Osteoblast (primary cell): ENCODE measurements around the gene KHSRP. TPM values are rescaled to one million over a fixed set of nuclear protein-coding genes. Genes with fewer than 3 reads are reported as not detected.

Experiments
- DNase-seq: peaks from one replicate; pipeline ENCODE4 v3.0.0; 2011; ENCODE audit warnings: low spot score, mixed read lengths; ENCODE audit not compliant: insufficient read length; ENCODE audit errors: missing footprints
- H2AFZ ChIP-seq: 2 replicates; pipeline ENCODE4 v1.6.0; 2011; ENCODE audit warnings: mild to moderate bottlenecking, low read length
- H3K27ac ChIP-seq: 2 replicates; pipeline ENCODE4 v1.5.1; 2011; ENCODE audit warnings: mild to moderate bottlenecking, low read depth, low read length, moderate library complexity
- H3K27me3 ChIP-seq: 2 replicates; pipeline ENCODE4 v1.6.0; 2012; ENCODE audit warnings: mild to moderate bottlenecking, control low read depth, inconsistent platforms, low read length, moderate library complexity; ENCODE audit not compliant: insufficient read depth
- H3K36me3 ChIP-seq: 2 replicates; pipeline ENCODE4 v1.5.1; 2011; ENCODE audit warnings: mild to moderate bottlenecking, low read length, control low read depth, moderate library complexity; ENCODE audit not compliant: insufficient read depth
- H3K4me1 ChIP-seq: 2 replicates; pipeline ENCODE4 v1.5.1; 2011; ENCODE audit warnings: mild to moderate bottlenecking, low read length, control low read depth, moderate library complexity; ENCODE audit not compliant: insufficient read depth
- H3K4me2 ChIP-seq: 2 replicates; pipeline ENCODE4 v1.6.0; 2011; ENCODE audit warnings: mild to moderate bottlenecking, low read length; ENCODE audit not compliant: insufficient read depth
- H3K4me3 ChIP-seq: fragments of 200-600 bp; sonication (generic); 3 replicates; pipeline ENCODE4 v1.5.1; 2012; ENCODE audit warnings: mild to moderate bottlenecking, low read length, inconsistent platforms; ENCODE audit not compliant: insufficient read depth
- H3K79me2 ChIP-seq: 2 replicates; pipeline ENCODE4 v1.6.0; 2012; ENCODE audit warnings: mild to moderate bottlenecking, low read length, control low read depth, inconsistent platforms; ENCODE audit not compliant: insufficient read depth
- H3K9me3 ChIP-seq: 2 replicates; pipeline ENCODE4 v1.5.1; 2011; ENCODE audit warnings: low read depth, low read length, control low read depth
- H4K20me1 ChIP-seq: 2 replicates; pipeline ENCODE4 v1.6.0; 2012; ENCODE audit warnings: mild to moderate bottlenecking, low read length, control low read depth; ENCODE audit not compliant: insufficient read depth
- CTCF ChIP-seq: IDR thresholded peaks from 2 replicates; pipeline ENCODE4 v1.5.1; 2011; ENCODE audit warnings: mild to moderate bottlenecking, low read depth, low read length, moderate library complexity; ENCODE audit errors: extremely low read depth
- total RNA-seq: library from RNA; depleted of rRNA; stranded (reverse); fragments of >200 nt; gene quantifications from 2 replicates; pipeline ENCODE4 v1.2.3, GENCODE V29; 2012

The KHSRP gene, protein sequence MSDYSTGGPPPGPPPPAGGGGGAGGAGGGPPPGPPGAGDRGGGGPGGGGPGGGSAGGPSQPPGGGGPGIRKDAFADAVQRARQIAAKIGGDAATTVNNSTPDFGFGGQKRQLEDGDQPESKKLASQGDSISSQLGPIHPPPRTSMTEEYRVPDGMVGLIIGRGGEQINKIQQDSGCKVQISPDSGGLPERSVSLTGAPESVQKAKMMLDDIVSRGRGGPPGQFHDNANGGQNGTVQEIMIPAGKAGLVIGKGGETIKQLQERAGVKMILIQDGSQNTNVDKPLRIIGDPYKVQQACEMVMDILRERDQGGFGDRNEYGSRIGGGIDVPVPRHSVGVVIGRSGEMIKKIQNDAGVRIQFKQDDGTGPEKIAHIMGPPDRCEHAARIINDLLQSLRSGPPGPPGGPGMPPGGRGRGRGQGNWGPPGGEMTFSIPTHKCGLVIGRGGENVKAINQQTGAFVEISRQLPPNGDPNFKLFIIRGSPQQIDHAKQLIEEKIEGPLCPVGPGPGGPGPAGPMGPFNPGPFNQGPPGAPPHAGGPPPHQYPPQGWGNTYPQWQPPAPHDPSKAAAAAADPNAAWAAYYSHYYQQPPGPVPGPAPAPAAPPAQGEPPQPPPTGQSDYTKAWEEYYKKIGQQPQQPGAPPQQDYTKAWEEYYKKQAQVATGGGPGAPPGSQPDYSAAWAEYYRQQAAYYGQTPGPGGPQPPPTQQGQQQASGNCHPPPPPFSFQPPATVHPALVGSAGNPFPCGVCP
- 89.9 and 90.5 TPM in 2 replicates for total RNA-seq

GRCh38 chr19:6424195-6424938, at the start of gene KHSRP:
Gene KHSRP, minus strand, starts transcription at chr19:6424811. Its CDS starts 110 bp downstream, at chr19:6424701.
- H3K4me2 ChIP-seq, result peak within 1 kb of the TSS; percentile 94
- H3K4me3 ChIP-seq, result peak within 1 kb of the TSS; percentile 94
- H3K27ac ChIP-seq, result peak within 1 kb of the TSS; percentile 75
- H3K4me1 ChIP-seq, result peaks cover 5% of the 10 kb centered on the region
- H2AFZ ChIP-seq, result peak within 1 kb of the TSS; percentile 87
- no peaks in the 10 kb centered on the region for H3K27me3 ChIP-seq
- no peak for TF ChIP-seq CTCF
- H3K79me2 ChIP-seq, result peaks cover 49% of the 10 kb centered on the region
- peaks cover 46% of the 10 kb centered on the region for H4K20me1 ChIP-seq
- H3K9me3 ChIP-seq, result no peaks in the 10 kb centered on the region
- peak; percentile 100 for DNase-seq
- H3K36me3 ChIP-seq, result peaks cover 34% of the 10 kb centered on the region

GRCh38 chr19:6473647-6474046, 49.0 kb upstream of the KHSRP start:
- H3K27ac ChIP-seq, result no peak overlapping the region
- H3K4me1 ChIP-seq, result no peaks in the 10 kb centered on the region
- TF ChIP-seq CTCF, result no peak
- no peak overlapping the region for H2AFZ ChIP-seq
- H4K20me1 ChIP-seq, result no peaks in the 10 kb centered on the region
- H3K36me3 ChIP-seq, result no peaks in the 10 kb centered on the region
- peaks cover 9% of the 10 kb centered on the region for H3K27me3 ChIP-seq
- no peaks in the 10 kb centered on the region for H3K79me2 ChIP-seq
- no peaks in the 10 kb centered on the region for H3K9me3 ChIP-seq
- DNase-seq, result no peak
- no peak overlapping the region for H3K4me3 ChIP-seq
- H3K4me2 ChIP-seq, result no peak overlapping the region

GRCh38 chr19:6472713-6473112, 48.1 kb upstream of the KHSRP start:
- no peaks in the 10 kb centered on the region for H3K79me2 ChIP-seq
- no peaks in the 10 kb centered on the region for H3K9me3 ChIP-seq
- no peaks in the 10 kb centered on the region for H3K36me3 ChIP-seq
- TF ChIP-seq CTCF, result no peak
- no peak overlapping the region for H2AFZ ChIP-seq
- H3K4me1 ChIP-seq, result no peaks in the 10 kb centered on the region
- H3K27ac ChIP-seq, result no peak overlapping the region
- peaks cover 9% of the 10 kb centered on the region for H3K27me3 ChIP-seq
- H3K4me2 ChIP-seq, result no peak overlapping the region
- no peaks in the 10 kb centered on the region for H4K20me1 ChIP-seq
- peak; percentile 26 for DNase-seq
- no peak overlapping the region for H3K4me3 ChIP-seq
